GM21390 (cell line): Measurements from ENCODE around the gene SH2D7.
A peak's percentile ranks its signal among the peaks of the same experiment; 100 is the strongest.

Experiments used
- ATAC-seq: cut with Tn5 transposase; IDR thresholded peaks from one replicate; pipeline ENCODE4 v1.9.1; 2021; ENCODE audit not compliant: unreplicated experiment

Gene SH2D7

GRCh38 chr15:78092261-78093041 lies at the start of gene SH2D7:
TSS of gene SH2D7 (plus strand) at chr15:78092561. CDS start at chr15:78092585, 24 bp downstream.
- ATAC-seq: no peak

GRCh38 chr15:78044407-78045155 lies 47.8 kb upstream of the SH2D7 start:
- no peak for ATAC-seq

GRCh38 chr15:78045189-78045588 lies 47.2 kb upstream of the SH2D7 start:
- ATAC-seq: no peak

- no peak for ATAC-seq
Observed at GRCh38 chr15:78046796-78047341, 45.5 kb upstream of the SH2D7 start.

- no peak for ATAC-seq
Observed at GRCh38 chr15:78047761-78048627, 44.4 kb upstream of the SH2D7 start.

- no peak for ATAC-seq
Observed at GRCh38 chr15:78048628-78048920, 43.8 kb upstream of the SH2D7 start.

GRCh38 chr15:78049691-78050440 lies 42.5 kb upstream of the SH2D7 start:
- ATAC-seq: peak; percentile 78

- ATAC-seq: no peak
Observed at GRCh38 chr15:78050441-78050809, 41.9 kb upstream of the SH2D7 start.

- no peak for ATAC-seq
Observed at GRCh38 chr15:78050826-78051225, 41.5 kb upstream of the SH2D7 start.

- no peak for ATAC-seq
Observed at GRCh38 chr15:78051596-78051995, 40.8 kb upstream of the SH2D7 start.

GRCh38 chr15:78052001-78052401 lies 40.4 kb upstream of the SH2D7 start:
- ATAC-seq: no peak

GRCh38 chr15:78052545-78052944 lies 39.8 kb upstream of the SH2D7 start:
- ATAC-seq: no peak

- ATAC-seq: no peak
Observed at GRCh38 chr15:78054518-78054917, 37.8 kb upstream of the SH2D7 start.

- ATAC-seq: no peak
Observed at GRCh38 chr15:78054966-78055365, 37.4 kb upstream of the SH2D7 start.

GRCh38 chr15:78055919-78056713 lies 36.2 kb upstream of the SH2D7 start:
- no peak for ATAC-seq

- ATAC-seq: no peak
Observed at GRCh38 chr15:78056714-78057269, 35.6 kb upstream of the SH2D7 start.

- no peak for ATAC-seq
Observed at GRCh38 chr15:78057803-78058202, 34.6 kb upstream of the SH2D7 start.

- ATAC-seq: no peak
Observed at GRCh38 chr15:78058401-78058935, 33.9 kb upstream of the SH2D7 start.

- no peak for ATAC-seq
Observed at GRCh38 chr15:78059110-78059839, 33.1 kb upstream of the SH2D7 start.
